Measurements from ENCODE around the gene OMD. TPM values are rescaled to one million over a fixed set of nuclear protein-coding genes. Genes with fewer than 3 reads are reported as not detected.

OMD gene, protein sequence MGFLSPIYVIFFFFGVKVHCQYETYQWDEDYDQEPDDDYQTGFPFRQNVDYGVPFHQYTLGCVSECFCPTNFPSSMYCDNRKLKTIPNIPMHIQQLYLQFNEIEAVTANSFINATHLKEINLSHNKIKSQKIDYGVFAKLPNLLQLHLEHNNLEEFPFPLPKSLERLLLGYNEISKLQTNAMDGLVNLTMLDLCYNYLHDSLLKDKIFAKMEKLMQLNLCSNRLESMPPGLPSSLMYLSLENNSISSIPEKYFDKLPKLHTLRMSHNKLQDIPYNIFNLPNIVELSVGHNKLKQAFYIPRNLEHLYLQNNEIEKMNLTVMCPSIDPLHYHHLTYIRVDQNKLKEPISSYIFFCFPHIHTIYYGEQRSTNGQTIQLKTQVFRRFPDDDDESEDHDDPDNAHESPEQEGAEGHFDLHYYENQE
- total RNA-seq (2014; rRNA removed; shearing (Covaris generic)) = not detected in 2 replicates

DNA sequence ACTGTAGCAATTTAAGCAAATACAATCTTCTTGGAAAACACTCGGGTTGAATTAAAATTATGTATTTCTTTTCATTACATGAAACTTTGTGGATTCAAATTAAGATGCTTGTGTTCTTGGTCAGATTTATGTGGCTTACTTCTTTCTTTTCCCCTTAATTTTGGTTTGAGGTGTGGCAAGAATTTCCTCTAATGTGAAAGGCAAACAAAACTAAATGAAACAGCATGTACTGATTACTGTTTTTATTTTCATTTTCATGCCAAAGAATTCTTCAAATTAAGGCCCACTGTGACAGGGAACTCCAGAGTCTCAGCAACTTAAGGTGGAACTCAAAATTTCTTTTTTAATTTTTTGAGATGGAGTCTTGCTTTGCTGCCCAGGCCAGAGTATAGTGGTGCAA is at the start of gene OMD:
Gene OMD (minus strand): TSS at position 132 of the 400 bp plus-strand sequence. CDS start 6,913 bp downstream, outside the sequence.
- in situ Hi-C loops (cut with HindIII; ENCODE audit: low sequenced_read_pairs) = no loop called here
- no peak for DNase-seq (ENCODE audit: low spot score)

DNA sequence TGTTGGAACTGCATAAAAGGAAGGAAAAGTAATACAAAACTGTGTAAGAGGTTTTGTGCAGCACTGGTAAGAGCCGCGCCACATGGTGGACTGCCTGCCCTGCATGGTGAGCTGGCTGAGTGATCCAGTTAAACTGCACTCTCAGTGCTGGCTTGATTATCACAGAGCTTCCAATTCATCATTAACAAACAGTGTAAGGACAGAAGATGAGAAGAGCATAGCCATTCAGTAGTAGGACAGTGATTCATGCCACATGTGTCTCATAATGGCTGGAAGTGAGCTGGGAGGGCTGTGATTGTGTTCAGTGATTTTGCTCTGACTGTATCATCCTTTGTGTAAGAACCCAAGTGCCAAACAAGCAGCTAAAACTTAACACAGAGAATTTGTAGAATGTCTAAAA is 43.9 kb upstream of the OMD start:
- no peak for DNase-seq (ENCODE audit: low spot score)
- in situ Hi-C loops (cut with HindIII; ENCODE audit: low sequenced_read_pairs) = no loop called here

DNA sequence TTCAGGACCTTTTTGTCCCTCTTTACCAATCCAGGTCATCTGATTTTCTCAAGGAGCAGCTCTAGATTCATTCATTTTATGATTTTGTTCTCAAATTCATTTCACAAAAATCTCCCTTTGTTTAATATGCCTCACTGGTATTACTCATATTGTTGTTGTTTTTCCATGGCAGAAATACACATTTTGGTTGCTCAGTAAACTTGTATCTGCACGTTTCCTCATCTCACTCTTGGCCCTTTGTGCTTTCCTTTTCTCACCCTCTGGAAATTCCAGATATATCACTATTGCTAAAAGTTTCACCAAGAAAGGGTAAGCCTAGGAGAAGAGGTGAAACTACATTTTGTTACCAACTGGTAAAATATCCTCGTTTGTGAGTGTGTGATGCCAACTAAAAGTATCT is 43.2 kb upstream of the OMD start:
- in situ Hi-C loops (cut with HindIII; ENCODE audit: low sequenced_read_pairs) = no loop called here
- DNase-seq (ENCODE audit: low spot score) = no peak

DNA sequence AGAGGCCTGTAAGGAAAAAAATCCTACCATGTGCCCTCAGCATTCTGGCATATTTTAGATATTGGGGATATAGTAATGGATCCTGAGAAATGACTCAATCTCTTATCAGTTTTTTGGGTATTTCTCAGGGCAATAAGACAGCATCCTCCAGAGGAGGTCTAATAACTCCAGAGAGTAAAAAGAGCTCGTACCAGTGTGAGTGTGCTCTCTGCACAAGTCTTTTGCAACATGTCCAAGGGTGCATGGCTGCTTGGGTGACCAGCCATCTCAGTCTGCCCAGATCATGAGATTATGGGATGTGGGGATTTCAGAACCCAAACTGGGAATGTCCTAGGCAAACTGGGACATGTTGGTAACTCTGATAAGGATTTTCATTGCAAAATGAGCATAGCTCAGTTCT is 42.8 kb upstream of the OMD start:
- in situ Hi-C loops (cut with HindIII; ENCODE audit: low sequenced_read_pairs) = no loop called here

DNA sequence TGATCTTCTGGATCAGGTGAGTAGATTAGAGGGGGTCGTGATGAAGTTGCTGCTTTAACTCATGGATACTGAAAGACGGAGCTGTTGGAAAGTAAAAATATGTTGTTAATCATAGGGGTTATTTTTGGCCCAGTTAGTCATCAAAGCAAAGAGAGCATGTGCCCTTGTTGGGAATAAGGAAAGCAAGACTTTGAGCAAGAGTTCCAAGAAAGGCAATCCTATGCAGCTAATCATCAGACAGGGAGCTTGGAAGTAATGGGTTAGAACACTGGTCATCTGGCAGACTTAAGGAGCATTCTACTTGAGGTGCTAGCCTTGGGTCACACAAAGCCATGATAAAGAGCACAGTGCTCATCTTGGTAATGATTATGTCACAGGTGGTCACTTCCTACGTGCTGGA is 39.7 kb upstream of the OMD start:
- in situ Hi-C loops (cut with HindIII; ENCODE audit: low sequenced_read_pairs) = no loop called here
- DNase-seq (ENCODE audit: low spot score) = no peak

More for the DNA sequence above, 42.8 kb upstream of the OMD start:
- no peak for DNase-seq (ENCODE audit: low spot score)

DNA sequence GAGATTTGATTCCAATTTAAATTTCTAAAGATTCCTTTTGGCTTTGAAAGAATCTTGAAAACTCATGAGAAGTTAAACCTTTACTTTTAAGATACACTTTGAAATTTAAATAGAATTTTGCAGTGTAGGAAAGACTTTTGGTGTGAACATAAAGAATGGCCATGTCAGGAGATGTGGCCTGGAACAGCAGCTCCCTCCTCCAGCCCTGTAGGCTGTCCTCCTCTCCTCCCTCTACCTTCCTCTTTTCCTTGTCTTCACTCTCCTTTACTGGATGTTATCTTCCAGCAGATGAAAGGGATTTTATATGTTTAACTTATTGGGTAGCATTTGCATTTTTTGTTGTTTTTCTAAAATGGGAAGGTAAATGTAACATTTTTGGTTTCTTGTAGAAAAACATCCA is 39.1 kb upstream of the OMD start:
- no peak for DNase-seq (ENCODE audit: low spot score)
- in situ Hi-C loops (cut with HindIII; ENCODE audit: low sequenced_read_pairs) = no loop called here

DNA sequence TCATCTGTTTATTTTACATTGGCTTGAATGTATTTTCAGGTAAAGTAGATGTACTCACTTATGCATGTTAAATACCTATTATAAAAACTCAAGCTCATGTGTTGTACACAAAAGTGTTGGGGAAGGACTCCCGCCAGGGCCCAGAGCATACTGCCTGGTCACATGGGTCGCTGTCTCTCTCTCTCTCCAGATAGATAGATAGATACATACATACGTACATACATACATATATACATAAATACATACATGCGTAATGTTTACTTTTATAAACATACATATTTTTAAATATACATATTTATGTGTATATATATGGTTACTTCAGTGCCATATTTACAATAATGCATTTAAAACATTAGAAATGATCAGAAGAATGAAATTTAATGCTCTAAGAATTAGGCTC is 33.3 kb upstream of the OMD start:
- in situ Hi-C loops (cut with HindIII; ENCODE audit: low sequenced_read_pairs) = no loop called here
- no peak for DNase-seq (ENCODE audit: low spot score)

DNA sequence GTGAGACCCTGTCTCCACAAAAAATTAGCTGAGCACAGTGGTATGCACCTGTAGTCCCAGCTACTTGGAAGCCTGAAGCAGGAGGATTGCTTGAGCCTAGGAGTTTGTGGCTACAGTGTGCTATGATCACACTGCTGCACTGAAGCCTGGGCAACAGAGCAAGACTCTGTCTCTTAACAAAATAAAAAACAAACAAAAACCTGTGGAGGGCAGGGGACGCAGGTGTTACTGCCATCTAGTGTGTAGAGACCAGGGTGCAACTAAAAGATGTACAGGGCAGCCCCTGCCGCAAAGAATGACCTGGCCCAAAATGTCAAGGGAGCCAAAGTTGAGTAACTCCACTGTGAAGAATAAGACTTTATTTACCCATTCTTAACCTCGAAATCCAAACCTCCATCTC is 30.9 kb upstream of the OMD start:
- in situ Hi-C loops (cut with HindIII; ENCODE audit: low sequenced_read_pairs) = no loop called here
- DNase-seq (ENCODE audit: low spot score) = no peak

DNA sequence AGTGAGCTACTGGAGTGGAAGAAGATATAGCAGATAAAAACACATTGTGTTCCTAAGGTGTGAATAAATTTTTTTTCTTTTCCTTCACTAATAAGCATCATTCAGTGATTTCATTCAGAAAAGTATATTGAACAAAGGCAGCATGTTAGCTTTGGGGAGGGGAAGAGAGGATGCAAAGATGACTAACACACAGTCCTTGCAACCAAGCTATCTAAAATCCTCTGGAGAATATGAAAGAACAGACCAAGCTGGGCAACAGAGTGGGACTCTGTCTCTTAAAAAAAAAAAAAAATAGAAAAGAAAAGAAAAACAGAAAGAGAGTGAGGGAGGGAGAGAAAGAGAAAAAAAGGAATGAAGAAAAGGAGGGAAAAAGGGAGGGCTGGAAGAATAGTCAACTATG is 22.3 kb upstream of the OMD start:
- in situ Hi-C loops (cut with HindIII; ENCODE audit: low sequenced_read_pairs) = no loop called here
- DNase-seq (ENCODE audit: low spot score) = no peak

DNA sequence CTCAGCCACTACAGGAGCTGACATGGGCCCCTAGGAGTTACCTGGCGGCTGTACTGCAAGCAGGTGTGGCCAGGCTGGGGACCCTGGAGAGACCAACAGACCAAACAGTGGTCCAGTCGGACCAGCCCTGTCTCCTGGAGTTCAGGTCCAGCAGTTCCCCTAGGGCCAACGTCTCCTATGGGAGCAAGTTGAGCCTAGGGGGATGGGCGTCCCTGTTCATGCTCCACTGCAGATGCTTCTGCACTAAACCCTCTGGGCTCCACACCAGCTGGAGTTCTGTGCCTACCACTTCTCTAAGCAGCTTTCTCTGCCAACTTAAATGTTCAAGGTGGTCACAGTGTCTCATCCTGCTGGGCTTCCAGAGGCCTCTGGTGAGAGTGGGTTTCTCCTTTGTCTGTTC is 20.6 kb upstream of the OMD start:
- in situ Hi-C loops (cut with HindIII; ENCODE audit: low sequenced_read_pairs) = no loop called here
- DNase-seq (ENCODE audit: low spot score) = no peak

DNA sequence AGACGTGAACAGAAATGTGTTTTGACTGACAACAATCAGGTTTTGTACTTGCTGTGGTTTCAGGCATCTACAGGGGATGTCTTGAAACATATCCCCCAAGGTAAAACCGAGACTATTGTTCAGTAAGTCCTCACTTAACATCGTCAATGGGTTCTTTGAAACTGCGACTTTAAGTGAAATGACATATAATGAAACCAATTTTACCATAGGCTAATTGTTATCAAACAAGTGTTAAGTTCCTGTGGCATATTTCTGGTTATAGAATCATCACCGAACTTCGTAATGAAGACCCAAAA is 16.4 kb upstream of the OMD start:
- DNase-seq (ENCODE audit: low spot score) = no peak
- in situ Hi-C loops (cut with HindIII; ENCODE audit: low sequenced_read_pairs) = no loop called here

DNA sequence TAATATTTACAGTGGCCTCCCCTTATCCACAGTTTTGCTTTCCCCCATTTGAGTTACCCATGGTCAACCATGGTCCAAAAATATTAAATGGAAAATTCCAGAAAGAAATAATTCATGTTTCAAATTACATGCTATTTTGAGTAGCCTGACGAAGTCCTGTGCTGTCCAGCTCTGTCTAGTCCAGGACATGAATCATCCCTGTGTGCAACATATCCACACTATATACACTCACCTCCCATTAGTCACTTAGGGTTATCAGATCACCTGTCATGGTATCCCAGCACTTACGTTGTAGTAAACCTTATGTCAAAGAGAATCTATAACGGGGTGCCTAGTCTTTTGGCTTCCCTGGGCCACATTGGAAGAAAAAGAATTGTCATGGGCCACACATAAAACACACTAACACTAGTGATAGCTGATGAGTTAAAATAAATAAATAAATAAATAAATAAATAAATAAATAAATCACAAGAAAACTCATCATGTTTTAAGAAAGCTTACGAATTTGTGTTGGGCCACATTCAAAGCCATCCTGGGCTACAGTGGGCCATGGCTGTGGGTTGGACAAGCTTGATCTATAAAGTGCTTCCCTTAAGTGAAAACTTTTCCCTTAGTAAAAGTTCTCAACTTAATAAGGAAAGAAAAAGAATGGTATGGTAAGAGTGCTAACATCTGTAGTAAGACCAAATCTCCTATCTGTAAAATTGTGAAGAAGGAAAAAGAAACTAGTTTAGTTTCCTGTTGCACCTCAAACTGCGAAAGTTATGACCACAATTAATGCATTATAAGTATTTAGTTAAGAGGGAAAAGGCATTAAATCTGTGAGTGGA is 15.9 kb upstream of the OMD start:
- DNase-seq (ENCODE audit: low spot score) = no peak
- in situ Hi-C loops (cut with HindIII; ENCODE audit: low sequenced_read_pairs) = no loop called here

DNA sequence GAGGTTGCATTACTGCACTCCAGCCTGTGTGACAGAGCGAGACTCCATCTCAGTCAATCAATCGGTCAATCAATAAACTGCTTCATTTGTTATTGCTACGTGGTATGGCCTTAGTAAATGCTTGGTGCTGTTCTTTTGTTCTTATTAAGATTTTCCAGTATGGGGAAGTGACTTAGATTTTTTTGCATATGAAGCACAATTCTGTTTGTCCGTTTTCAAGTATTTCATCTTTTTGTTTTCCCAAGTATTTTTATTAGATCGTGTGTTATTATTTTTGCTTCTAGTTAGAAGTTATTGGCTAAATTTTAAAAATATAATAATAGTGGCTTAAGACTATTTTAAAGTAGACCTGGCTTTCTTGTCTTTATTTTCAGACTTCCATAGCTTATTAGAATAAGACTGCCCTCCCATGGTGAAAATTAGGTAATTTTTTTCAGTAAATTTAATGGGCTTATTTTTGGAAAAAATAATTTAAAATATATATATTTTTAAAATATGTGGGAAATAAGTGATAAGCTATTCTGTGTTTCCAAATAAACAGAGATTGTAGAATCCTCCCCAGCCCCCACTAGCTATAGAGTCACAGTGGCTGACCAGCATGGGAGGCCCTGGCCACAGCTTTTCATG is 14.7 kb upstream of the OMD start:
- in situ Hi-C loops (cut with HindIII; ENCODE audit: low sequenced_read_pairs) = no loop called here
- DNase-seq (ENCODE audit: low spot score) = no peak

DNA sequence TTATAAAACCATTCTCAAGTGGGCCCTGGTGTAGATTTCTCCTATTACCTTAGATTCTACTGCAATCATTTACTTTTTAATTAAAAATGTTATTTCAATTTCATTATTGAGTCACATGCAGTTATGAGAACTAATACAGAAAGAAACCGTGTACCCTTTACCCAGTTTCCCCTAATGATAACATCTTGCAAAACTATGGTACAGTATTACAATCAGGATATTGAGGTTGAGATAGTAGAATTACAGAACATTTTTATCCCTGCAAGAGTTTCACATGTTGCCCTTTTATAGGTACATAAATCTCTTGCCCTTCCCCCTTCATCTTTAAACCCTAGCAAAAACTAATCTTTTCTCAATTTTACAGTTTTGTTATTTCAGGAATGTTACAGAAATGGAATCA is 11.0 kb upstream of the OMD start:
- no peak for DNase-seq (ENCODE audit: low spot score)
- in situ Hi-C loops (cut with HindIII; ENCODE audit: low sequenced_read_pairs) = no loop called here

DNA sequence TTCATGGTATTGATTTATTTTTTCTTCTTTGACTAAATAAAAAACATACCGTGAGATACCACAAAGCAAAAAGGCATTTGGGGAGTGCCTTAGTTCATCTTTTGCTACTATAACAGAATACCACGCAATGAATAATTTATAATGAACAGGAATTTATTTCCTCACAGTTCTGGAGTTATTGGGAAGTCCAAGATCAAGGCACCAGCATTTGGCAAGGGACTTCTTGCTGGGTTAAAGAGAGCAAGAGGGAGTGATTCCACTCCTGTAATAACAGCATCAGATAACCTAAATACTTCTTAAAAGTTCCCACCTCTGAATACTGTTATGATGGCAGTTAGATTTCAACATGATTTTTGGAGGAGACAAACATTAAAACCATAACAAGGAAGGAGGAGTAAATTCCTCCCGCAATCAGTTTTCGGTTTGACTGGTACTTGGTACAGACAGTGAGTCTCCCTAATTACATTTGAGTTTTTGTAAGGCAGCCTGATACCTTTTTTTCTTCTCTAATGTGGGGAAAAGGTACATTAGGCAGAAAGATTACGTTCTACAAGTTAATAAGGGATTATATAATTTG is 8.8 kb upstream of the OMD start:
- DNase-seq (ENCODE audit: low spot score) = no peak
- in situ Hi-C loops (cut with HindIII; ENCODE audit: low sequenced_read_pairs) = no loop called here

DNA sequence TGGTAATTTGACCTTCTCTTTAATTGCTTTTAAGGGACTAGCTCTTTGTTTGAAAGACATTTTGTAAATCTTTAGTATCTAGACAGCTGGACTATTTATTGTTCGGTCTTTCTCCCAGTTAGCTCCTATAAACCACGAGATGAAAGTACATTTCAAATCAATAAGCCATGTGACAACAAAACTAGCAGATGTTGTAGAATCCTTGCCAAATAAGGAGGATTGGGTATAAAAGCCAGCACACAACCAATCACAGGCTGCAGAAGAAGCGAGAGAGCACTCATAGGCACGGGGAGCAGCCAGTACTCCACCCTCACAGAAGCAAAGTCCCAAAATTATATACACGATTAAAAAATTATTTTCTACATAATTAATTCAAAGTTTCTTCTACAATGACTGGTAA is 8.1 kb upstream of the OMD start:
- in situ Hi-C loops (cut with HindIII; ENCODE audit: low sequenced_read_pairs) = no loop called here
- no peak for DNase-seq (ENCODE audit: low spot score)

DNA sequence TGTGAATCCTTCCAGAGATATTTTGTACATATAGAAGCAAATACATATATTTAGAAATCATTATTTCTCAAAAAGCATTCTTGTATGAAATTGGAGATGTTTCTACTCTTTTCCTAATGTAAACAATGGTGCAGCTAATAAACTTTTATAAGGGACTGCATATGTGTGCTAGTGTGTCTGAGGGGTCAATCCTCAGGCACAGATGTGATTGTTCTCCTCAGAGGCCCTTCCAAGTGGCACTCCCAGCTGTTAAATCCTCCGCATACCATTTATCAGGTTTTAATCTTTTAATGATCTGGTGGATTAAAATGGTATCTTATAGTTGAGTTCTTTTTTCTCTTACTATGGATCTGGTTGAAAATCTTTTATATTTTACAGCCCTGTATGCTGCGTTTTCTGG is 5.6 kb upstream of the OMD start:
- DNase-seq (ENCODE audit: low spot score) = no peak
- in situ Hi-C loops (cut with HindIII; ENCODE audit: low sequenced_read_pairs) = no loop called here

DNA sequence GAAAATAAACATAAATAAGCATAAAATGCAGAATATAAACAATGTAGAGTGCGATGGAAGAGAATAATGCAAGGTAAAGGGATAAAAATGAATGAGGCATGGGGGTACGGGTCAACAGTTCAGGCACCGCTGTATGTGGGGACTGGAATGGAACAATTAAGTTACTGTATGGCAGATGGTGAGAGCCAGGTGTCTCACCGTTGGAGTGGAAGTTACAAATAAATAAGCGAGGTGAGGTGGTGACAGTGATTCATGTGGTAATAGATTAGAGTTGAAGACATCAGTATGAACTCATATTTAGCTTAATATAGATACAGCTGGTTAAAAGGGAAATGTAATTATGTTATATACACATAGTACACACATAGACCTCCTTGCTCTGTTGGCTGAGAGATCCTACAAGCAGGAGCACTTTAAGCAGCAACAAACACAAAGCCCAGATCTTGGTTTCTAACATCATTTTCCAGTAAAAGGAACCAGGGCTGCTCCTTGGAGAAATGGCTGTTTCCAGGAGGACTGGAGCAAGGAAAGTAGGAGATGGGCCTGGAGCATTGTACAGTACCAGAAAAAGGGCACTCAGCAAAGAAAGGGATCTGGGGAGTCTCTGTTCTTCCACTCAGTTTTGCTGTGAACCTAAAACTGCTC is 2.4 kb upstream of the OMD start:
- in situ Hi-C loops (cut with HindIII; ENCODE audit: low sequenced_read_pairs) = no loop called here
- DNase-seq (ENCODE audit: low spot score) = no peak

DNA sequence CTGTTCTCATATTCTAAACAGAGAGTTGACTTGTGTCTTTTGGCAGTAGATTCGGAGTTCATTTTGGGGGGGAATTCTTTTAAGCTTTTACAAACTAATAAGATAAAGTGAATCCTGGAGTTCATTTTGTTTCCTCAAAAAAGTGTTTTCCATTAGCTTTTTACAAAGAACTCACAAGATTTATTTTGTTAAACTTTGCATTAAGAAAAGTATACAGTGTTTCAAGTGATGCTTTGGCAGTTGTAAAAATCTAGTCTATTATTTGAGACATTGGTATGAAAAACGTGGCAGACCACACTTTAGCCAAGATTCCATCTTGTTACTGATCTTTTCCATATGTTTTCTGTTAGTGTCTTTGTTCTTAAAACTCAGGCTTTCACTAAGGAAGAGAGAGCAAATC is 1.2 kb upstream of the OMD start:
- DNase-seq (ENCODE audit: low spot score) = no peak
- in situ Hi-C loops (cut with HindIII; ENCODE audit: low sequenced_read_pairs) = no loop called here

DNA sequence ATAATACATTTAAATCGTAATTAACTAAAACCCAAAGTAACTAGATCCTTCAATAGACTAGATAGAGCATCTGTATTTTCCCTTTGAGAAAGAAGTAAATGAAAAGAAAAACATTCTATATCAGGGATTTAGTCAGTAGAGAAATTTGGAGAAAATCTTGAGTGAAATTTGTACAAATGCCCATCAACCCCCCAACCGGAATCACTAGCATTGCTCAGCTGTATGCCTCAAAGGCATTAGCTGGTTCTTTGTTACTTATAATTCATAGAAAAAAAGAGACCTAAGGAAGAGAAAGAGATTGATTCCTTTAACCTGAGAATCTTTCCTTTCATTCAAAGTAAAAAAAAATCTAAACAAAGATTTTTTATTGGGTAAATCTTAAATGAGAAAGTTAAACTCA is 659 bp downstream of the OMD start:
- no peak for DNase-seq (ENCODE audit: low spot score)
- in situ Hi-C loops (cut with HindIII; ENCODE audit: low sequenced_read_pairs) = no loop called here

All from G401 (cell line).